HUES6 (cell line): ENCODE results near the gene GRHL1.
"Not testable (repeated sequence)": the region's sequence is repeated elsewhere in the genome, so short reads cannot be mapped to it uniquely, and the experiment has no call there.

ENCODE experiments used
- H3K27ac ChIP-seq: 2 replicates; pipeline ENCODE4 v1.7.0; 2013; ENCODE audit warnings: low read depth, mild to moderate bottlenecking, low read length, inconsistent platforms
- H3K27me3 ChIP-seq: 2 replicates; pipeline ENCODE4 v1.6.1; 2013; ENCODE audit warnings: low read length; ENCODE audit not compliant: control insufficient read depth, insufficient read depth
- H3K36me3 ChIP-seq: 2 replicates; pipeline ENCODE4 v1.6.1; 2013; ENCODE audit warnings: low read length; ENCODE audit not compliant: control insufficient read depth, insufficient read depth
- H3K4me1 ChIP-seq: 2 replicates; pipeline ENCODE4 v1.6.1; 2013; ENCODE audit warnings: low read length; ENCODE audit not compliant: control insufficient read depth, insufficient read depth
- H3K4me3 ChIP-seq: 2 replicates; pipeline ENCODE4 v1.5.1; 2013; ENCODE audit warnings: low read depth, low read length
- H3K9ac ChIP-seq: one replicate; pipeline ENCODE4 v1.6.1; 2013; ENCODE audit warnings: mild to moderate bottlenecking, low read length
- H3K9me3 ChIP-seq: 2 replicates; pipeline ENCODE4 v1.6.1; 2013; ENCODE audit warnings: low read depth, low read length; ENCODE audit not compliant: control insufficient read depth, insufficient read depth

GRHL1 gene

GRCh38 chr2:10012366-10012962, 61.0 kb downstream of the GRHL1 start:
- not testable (repeated sequence) for H3K4me1 ChIP-seq, H3K36me3 ChIP-seq, H3K27ac ChIP-seq, H3K9me3 ChIP-seq, H3K9ac ChIP-seq, H3K4me3 ChIP-seq, H3K27me3 ChIP-seq

GRCh38 chr2:10012963-10013461, 61.5 kb downstream of the GRHL1 start:
- H3K9ac ChIP-seq: no peak overlapping the region
- no peak overlapping the region for H3K4me3 ChIP-seq

GRCh38 chr2:10013651-10014417, 62.3 kb downstream of the GRHL1 start:
- H3K36me3 ChIP-seq, H3K9ac ChIP-seq, H3K27ac ChIP-seq, H3K9me3 ChIP-seq, H3K4me1 ChIP-seq, H3K27me3 ChIP-seq, H3K4me3 ChIP-seq: not testable (repeated sequence)

More at GRCh38 chr2:10012963-10013461, 61.5 kb downstream of the GRHL1 start:
- Histone ChIP-seq H3K9me3 (no peaks in the 10 kb centered on the region), H3K27me3 (no peaks in the 10 kb centered on the region), H3K36me3 (no peaks in the 10 kb centered on the region), H3K27ac (no peak overlapping the region), H3K4me1 (no peaks in the 10 kb centered on the region)

- H3K4me3 ChIP-seq: no peak overlapping the region
- no peaks in the 10 kb centered on the region for H3K27me3 ChIP-seq
- no peak overlapping the region for H3K9ac ChIP-seq
- no peaks in the 10 kb centered on the region for H3K36me3 ChIP-seq
- H3K9me3 ChIP-seq: no peaks in the 10 kb centered on the region
- H3K4me1 ChIP-seq: no peaks in the 10 kb centered on the region
- no peak overlapping the region for H3K27ac ChIP-seq
Observed at GRCh38 chr2:10014418-10015190, 63.1 kb downstream of the GRHL1 start.

- H3K4me1 ChIP-seq, H3K9ac ChIP-seq, H3K9me3 ChIP-seq, H3K27ac ChIP-seq, H3K36me3 ChIP-seq, H3K4me3 ChIP-seq, H3K27me3 ChIP-seq: not testable (repeated sequence)
Observed at GRCh38 chr2:10015376-10015989, 64.0 kb downstream of the GRHL1 start.

GRCh38 chr2:10016001-10016801, 64.7 kb downstream of the GRHL1 start:
- H3K4me3 ChIP-seq: no peak overlapping the region
- no peaks in the 10 kb centered on the region for H3K9me3 ChIP-seq
- no peak overlapping the region for H3K9ac ChIP-seq
- H3K4me1 ChIP-seq: no peaks in the 10 kb centered on the region
- no peaks in the 10 kb centered on the region for H3K27me3 ChIP-seq
- no peaks in the 10 kb centered on the region for H3K36me3 ChIP-seq
- no peak overlapping the region for H3K27ac ChIP-seq

- Histone ChIP-seq H3K27ac (no peak overlapping the region), H3K27me3 (no peaks in the 10 kb centered on the region)
Observed at GRCh38 chr2:10016802-10017258, 65.3 kb downstream of the GRHL1 start.

GRCh38 chr2:10017313-10017941, 65.9 kb downstream of the GRHL1 start:
- Histone ChIP-seq H3K36me3 (no peaks in the 10 kb centered on the region), H3K9me3 (no peaks in the 10 kb centered on the region), H3K27me3 (no peaks in the 10 kb centered on the region), H3K4me3 (no peak overlapping the region), H3K4me1 (no peaks in the 10 kb centered on the region), H3K27ac (no peak overlapping the region), H3K9ac (no peak overlapping the region)

More at GRCh38 chr2:10016802-10017258, 65.3 kb downstream of the GRHL1 start:
- H3K4me1 ChIP-seq: no peaks in the 10 kb centered on the region
- no peaks in the 10 kb centered on the region for H3K9me3 ChIP-seq
- H3K4me3 ChIP-seq: no peak overlapping the region
- no peaks in the 10 kb centered on the region for H3K36me3 ChIP-seq
- H3K9ac ChIP-seq: no peak overlapping the region

- H3K27me3 ChIP-seq: no peaks in the 10 kb centered on the region
- no peaks in the 10 kb centered on the region for H3K4me1 ChIP-seq
- no peak overlapping the region for H3K4me3 ChIP-seq
- H3K9ac ChIP-seq: no peak overlapping the region
- H3K9me3 ChIP-seq: no peaks in the 10 kb centered on the region
- no peaks in the 10 kb centered on the region for H3K36me3 ChIP-seq
- H3K27ac ChIP-seq: no peak overlapping the region
Observed at GRCh38 chr2:10019174-10019573, 67.7 kb downstream of the GRHL1 start.
